ENCODE results near the gene ALOX15B. TPM values are rescaled to one million over a fixed set of nuclear protein-coding genes. Genes with fewer than 3 reads are reported as not detected.
"Not testable (repeated sequence)": the region's sequence is repeated elsewhere in the genome, so short reads cannot be mapped to it uniquely, and the experiment has no call there.

The ALOX15B gene
- total RNA-seq, 1 donor from 2014 or later = 0.89 TPM

- no peak for DNase-seq
Observed at GRCh38 chr17:8013731-8014557, 24.9 kb upstream of the ALOX15B start.

DNA sequence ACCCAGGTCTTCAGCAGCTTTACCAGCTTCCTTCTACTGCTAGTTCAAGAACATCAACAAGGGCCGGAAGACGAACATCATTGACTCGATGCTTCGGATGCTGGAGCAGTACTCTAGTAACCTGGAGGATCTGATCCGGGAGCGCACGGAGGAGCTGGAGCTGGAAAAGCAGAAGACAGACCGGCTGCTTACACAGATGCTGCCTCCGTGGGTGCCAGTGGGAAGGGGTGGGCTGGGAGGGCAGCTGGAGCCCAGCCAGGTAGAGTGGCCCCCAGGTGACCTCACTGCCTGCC lies 24.4 kb upstream of the ALOX15B start:
- DNase-seq = no peak

DNA sequence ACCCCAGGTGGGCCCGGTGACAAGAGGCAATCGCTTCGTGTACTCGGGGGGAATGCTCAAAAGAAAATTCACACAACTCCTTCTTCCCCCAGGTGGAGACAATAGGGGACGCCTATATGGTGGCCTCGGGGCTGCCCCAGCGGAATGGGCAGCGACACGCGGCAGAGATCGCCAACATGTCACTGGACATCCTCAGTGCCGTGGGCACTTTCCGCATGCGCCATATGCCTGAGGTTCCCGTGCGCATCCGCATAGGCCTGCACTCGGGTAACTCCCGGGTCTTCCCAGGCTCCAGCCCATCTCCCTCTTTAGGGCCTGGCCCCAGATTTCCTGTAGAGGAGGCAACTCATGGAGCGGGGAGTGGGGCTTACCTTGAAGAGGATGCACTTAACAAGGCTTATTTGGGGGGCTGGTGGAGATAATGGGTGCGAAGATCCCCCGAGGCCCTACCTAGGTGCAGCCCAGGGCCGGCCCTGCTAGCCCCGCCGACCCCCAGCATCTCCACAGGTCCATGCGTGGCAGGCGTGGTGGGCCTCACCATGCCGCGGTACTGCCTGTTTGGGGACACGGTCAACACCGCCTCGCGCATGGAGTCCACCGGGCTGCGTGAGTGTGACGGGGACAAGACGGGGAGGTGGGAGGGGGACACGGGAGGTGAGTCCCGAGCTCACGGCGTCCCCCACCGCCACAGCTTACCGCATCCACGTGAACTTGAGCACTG lies 23.5 kb upstream of the ALOX15B start:
- DNase-seq = no peak

DNA sequence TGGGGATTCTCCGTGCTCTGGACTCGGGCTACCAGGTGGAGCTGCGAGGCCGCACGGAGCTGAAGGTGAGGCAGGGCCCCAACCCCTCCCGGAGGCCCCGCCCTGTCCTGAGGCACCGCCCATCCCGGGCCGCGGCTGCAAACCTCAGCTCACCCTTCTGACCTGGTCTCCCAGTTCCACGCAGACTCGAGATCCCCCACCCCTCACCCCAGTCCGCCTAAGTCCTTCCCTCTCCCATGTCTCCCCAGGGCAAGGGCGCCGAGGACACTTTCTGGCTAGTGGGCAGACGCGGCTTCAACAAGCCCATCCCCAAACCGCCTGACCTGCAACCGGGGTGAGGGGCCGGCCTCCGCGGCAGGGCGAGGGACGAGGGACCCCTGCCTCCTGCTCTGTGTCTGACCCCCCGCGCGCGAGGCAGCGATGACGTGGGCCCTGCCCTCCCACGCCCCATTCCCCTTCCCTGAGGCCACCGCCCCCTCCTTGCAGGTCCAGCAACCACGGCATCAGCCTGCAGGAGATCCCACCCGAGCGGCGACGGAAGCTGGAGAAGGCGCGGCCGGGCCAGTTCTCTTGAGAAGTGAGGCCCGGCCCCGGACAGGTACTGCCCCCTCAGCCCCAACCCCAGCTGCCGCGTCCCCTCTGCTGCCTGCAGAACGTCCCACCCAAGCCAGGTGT lies 22.8 kb upstream of the ALOX15B start:
- DNase-seq = no peak

DNA sequence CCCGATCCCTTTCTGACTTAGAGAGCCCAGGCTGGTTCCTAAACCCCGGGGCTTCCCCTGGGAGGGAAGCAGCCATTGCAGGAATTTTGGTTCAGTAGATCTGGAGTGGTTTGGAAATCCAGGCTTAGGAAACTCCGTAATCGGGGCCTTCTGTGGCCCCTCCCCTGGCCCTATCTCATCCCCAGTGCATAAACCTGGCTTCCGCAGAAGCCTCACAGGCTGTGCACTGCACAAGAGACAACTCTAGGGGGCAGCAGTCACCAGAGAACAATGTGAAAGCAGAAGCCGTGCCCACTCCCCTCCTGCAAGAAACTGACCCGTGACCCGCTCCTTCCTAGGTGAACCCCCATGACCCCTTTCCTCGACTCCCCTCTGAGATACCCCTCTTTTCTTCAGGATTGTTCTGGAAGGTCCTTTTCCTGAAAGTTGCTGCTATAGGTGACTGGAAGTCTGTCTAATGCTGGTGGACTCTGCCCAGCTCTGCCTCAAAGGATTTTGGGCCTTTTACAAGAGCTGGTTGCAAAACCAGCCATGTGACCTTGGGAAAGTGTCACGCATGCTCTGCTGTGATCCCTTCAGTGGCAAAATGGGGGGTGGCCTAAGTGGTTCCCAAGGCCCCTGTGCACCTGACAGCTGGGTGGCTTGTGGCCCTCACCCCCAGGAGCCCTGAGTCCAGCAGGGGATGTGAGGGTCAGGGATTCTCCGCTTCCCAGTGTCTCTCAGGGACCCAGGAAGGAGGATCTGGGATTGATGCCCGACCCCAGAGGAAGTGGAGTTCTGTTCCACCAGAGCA lies 22.0 kb upstream of the ALOX15B start:
- peak; percentile 5 for DNase-seq

DNA sequence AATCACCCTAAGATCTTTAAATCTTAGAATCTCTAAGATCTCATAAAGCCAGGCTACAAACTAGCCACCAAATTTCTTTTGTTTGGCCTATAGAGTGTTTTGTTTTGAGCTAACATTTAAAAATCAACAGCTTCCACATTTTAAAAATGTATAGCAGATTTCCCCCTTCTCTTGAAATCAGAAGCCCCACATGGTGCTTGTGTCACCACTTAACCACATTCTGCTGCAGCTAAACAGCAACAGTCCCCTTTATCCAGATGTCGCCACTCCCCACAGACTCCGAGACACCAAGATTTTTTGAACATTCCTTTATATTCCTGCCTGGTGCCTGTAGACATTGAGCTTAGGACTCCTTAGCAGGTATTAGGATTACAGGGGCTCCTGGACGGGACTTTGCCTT lies 20.4 kb upstream of the ALOX15B start:
- DNase-seq = peak; percentile 24

DNA sequence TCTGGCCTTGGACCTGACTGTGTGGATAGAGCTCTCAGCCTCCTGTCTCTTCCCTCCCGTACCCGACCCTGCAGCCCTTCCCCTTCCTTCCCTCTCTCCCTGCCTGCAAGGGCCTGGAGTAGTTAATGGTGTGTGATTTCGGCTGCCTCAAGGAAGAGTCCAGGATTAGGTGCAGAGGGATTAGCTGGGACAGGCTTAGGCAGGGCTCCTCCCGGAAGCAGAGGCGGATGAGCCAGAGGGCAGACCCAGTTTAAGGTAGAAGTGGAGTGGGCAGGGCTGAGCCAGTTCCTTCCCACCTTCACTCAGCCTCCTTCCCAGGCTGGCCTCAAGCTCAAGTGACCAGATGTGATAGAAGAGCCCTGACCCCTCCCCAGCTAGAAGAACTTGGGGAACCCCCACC lies 19.7 kb upstream of the ALOX15B start:
- no peak for DNase-seq

DNA sequence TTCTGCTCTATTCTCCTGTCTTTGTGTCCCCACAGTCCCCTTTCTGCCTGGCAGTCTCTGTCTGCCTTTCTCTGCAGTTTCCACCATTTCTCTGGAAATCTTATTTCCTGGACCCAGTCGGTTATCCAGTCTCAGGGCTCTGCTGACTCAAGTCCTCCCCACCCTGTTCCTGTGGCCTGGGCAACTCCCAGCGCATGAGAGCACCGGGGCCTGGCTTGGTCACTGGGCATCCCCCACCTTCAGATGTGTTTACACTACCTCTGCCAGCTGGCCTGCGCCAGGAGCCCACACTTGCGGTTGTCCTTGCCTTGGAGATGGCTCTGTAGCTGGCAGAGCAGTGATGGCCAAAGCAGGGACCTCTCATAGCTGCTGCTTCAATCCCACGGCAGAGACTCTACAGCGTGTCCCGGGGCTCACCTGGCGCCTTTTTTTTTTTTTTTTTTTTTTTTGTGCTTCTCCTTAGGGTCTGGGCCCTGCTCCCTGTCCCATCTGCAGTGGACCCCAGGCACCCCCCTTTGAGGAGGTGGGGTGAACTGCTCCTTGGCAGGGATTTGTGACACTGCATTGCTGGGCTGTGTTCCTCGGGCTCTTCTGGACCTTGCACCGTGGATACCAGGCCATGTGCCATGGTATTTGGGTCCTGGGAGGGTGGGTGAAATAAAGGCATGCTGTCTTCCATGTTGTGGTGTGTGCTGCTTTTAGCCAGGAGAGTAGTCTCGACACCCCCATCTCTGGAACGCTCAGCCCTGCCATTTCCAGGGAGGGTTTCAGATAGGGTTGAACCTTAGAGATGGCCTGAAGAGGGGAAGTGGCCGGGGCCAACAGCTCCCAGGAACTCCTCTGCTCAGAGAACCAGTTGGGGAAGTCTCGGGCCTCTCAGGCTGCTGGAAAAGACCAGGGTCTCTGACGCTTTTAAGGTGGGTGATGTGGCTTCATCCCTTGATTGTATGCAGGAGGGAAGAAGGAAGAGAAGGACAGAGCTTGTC lies 18.9 kb upstream of the ALOX15B start:
- no peak for DNase-seq

GRCh38 chr17:8020776-8021564 lies 17.9 kb upstream of the ALOX15B start:
- DNase-seq = no peak

- no peak for DNase-seq
Observed at GRCh38 chr17:8021565-8022359, 17.1 kb upstream of the ALOX15B start.

GRCh38 chr17:8022360-8023003 lies 16.4 kb upstream of the ALOX15B start:
- no peak for DNase-seq

GRCh38 chr17:8024161-8024560 lies 14.7 kb upstream of the ALOX15B start:
- DNase-seq = not testable (repeated sequence)

DNA sequence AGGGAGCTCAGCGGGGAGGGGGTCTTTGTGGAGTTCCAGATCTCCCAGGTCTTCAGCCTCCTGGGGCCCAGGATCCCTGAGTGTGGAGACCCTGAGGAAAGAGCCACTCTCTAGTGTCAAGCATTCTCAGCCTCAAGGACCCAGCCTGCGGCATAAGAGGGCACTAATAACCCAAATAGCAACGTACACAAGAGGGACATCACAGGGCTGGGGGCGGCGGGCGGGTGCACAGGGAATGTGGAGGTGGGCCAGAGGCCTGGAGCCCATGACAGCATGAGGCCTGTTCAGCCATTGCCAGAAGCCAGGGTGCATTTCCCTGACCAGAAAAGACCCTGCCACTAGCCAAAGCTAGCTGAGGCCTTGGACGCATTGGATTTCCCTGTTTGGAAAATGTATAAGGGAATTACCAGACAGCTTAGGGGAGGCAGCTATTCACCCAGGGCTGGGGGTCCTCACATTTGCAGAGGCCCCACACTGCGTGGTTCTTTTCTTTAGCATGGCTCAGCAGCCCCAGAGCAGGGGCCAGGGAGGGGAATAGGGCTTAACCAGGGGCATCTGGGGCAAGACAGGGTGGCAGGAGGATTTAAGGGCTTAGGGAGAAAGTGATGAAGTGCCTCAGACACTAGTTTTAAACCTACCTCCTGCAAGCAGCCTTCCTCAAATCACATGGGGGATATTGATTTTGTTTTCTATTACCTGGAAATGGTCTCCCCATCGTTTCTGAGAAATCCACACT lies 13.5 kb upstream of the ALOX15B start:
- DNase-seq = no peak

DNA sequence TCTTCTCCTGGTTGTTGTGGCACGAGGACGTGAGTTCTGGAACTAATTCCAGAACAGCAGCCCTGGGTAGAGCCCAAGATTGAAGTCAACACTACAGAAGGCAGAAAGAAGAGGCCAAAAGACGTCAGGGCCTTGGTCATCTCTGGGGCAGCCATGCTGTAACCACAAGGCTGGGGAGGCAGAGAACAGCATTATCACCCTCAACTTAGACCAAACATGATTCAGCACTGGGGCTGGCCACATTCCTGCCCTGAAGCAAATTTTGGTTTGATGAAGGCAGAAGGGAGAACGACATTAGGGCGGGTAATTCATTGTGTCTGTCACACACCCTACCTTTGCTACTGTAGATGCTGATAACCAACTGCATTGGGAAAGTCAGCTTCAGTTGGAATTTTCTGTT lies 9.7 kb upstream of the ALOX15B start:
- DNase-seq = no peak

GRCh38 chr17:8031261-8031661 lies 7.6 kb upstream of the ALOX15B start:
- no peak for DNase-seq

DNA sequence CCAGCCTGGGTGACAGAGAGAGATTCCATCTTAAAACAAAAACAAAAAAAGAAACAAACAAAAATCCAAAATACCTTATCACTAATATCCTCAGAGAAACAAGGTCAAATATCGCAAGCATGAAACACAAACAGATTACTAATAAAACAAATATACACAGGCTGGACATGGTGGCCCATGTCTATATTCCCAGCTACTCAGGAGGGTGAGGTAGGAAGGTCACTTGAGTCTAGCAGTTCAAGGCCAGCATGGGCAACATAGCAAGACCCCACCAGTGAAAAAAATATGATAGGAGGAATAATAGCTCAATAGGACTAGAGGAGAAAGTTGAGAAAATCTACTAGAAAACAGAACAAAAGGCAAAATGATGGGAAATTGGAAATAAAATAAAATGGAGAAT lies 6.9 kb upstream of the ALOX15B start:
- DNase-seq = no peak

- no peak for DNase-seq
Observed at GRCh38 chr17:8032442-8032841, 6.4 kb upstream of the ALOX15B start.

DNA sequence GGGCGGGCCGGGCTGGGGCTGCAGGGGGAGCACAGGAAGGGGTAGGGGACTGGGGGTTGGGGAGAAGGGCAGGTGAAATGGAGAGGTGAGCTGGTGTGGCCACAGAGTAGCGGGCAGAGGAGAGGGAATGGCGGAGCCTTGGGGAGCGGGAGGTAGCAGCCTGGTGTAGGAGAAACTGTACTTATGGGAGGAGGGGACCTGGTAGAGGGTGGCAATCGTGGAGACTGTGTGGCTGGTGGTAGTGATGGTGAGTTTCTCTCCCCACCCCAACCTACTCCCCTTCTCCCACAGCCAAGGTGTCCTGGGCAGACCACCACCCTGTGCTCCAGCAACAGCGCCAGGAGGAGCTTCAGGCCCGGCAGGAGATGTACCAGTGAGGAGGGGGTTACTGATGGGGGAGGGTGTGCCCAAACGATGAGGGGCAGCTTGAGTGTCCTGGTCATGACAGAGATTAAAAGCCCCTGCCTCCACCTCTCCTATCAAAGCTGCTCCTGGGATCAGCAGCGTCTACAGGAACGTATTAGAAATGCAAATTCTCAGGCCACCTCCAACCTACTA lies 831 bp downstream of the ALOX15B start:
- no peak for DNase-seq
